NT2/D1 (cell line): Measurements from ENCODE around the gene PIP.
"Not testable (repeated sequence)": the region's sequence is repeated elsewhere in the genome, so short reads cannot be mapped to it uniquely, and the experiment has no call there.

Source experiments
- DNase-seq: peaks from one replicate; pipeline ENCODE4 v3.0.0-alpha.2; 2011; ENCODE audit warnings: low read depth, low spot score
- H3K27me3 ChIP-seq: 2 replicates; pipeline ENCODE4 v1.6.0; 2011; ENCODE audit warnings: mild to moderate bottlenecking; ENCODE audit not compliant: insufficient read length, insufficient read depth
- H3K36me3 ChIP-seq: 2 replicates; pipeline ENCODE4 v1.6.1; 2011; ENCODE audit warnings: mild to moderate bottlenecking, low read length, mixed read lengths; ENCODE audit not compliant: insufficient read depth, insufficient read length
- H3K4me1 ChIP-seq: 2 replicates; pipeline ENCODE4 v1.5.1; 2011; ENCODE audit not compliant: insufficient read depth, insufficient read length
- H3K4me3 ChIP-seq: 2 replicates; pipeline ENCODE4 v1.5.1; 2011; ENCODE audit warnings: low read depth; ENCODE audit not compliant: insufficient read length
- H3K9ac ChIP-seq: 2 replicates; pipeline ENCODE4 v1.6.0; 2011; ENCODE audit warnings: low read depth; ENCODE audit not compliant: insufficient read length
- H3K9me3 ChIP-seq: 2 replicates; pipeline ENCODE4 v1.5.1; 2011; ENCODE audit warnings: mild to moderate bottlenecking, low read length; ENCODE audit not compliant: insufficient read depth
- SUZ12 ChIP-seq: IDR thresholded peaks from 2 replicates; pipeline ENCODE4 v1.6.1; 2011; ENCODE audit not compliant: insufficient read length, insufficient read depth; ENCODE audit errors: extremely low read depth
- YY1 ChIP-seq: IDR thresholded peaks from 2 replicates; pipeline ENCODE4 v1.6.1; 2011; ENCODE audit not compliant: insufficient read length, insufficient read depth
- ZNF274 ChIP-seq: IDR thresholded peaks from 2 replicates; pipeline ENCODE4 v1.6.1; 2011; ENCODE audit warnings: mild to moderate bottlenecking, low read depth, low read length

PIP gene

DNA sequence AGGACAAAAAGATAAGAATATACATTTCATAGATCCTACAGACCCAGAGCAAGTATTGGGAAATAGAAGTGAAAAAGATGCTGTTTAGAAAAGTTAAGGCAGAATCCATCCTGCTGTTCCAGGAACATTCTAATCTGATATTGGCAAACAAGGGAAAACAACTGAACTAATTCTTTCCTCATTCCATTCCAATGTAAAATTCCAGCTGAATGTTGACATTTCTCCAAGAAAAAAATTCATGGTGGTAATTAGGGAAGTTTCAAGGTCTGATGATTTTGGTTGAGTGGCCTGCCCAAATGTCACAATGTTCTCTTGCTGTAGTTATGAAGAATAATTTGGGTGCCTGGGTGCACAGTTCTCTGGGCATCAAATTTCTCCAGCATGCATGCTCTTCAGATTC, 15.2 kb downstream of the PIP start:
- Histone ChIP-seq H3K36me3 (no peaks in the 10 kb centered on the region), H3K4me3 (no peak overlapping the region), H3K9ac (no peak overlapping the region), H3K27me3 (no peaks in the 10 kb centered on the region), H3K9me3 (no peaks in the 10 kb centered on the region), H3K4me1 (no peaks in the 10 kb centered on the region)
- no peak for DNase-seq
- TF ChIP-seq ZNF274 (no peak), YY1 (no peak), SUZ12 (no peak)

DNA sequence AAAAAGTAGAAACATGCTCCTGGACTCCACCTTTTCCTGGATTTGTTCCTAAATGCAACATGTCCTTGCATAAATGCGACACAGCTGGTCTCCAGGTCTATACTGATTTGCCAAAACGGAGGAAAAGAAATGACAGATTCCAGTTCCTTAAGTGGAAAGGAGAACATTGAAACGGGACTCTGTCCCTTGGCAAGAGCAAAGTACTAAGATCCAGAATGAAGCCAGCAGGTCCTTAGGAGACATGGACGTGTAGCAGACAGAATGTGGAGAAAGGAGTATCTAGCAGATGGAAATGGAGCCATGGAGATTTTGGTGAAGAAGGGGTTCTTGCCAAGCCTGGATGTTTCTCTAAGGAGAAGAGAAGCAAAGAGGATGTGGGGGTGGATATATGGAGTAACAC, 16.2 kb downstream of the PIP start:
- Histone ChIP-seq H3K4me3 (no peak overlapping the region), H3K4me1 (no peaks in the 10 kb centered on the region), H3K9ac (no peak overlapping the region), H3K27me3 (no peaks in the 10 kb centered on the region), H3K36me3 (no peaks in the 10 kb centered on the region), H3K9me3 (no peaks in the 10 kb centered on the region)
- TF ChIP-seq SUZ12 (no peak), YY1 (no peak), ZNF274 (no peak)
- no peak for DNase-seq

- no peaks in the 10 kb centered on the region for H3K27me3 ChIP-seq
- no peak for DNase-seq
- H3K9me3 ChIP-seq, result no peaks in the 10 kb centered on the region
- H3K36me3 ChIP-seq, result no peaks in the 10 kb centered on the region
- H3K4me3 ChIP-seq, result no peak overlapping the region
- H3K4me1 ChIP-seq, result no peaks in the 10 kb centered on the region
- TF ChIP-seq YY1 (no peak), SUZ12 (no peak), ZNF274 (no peak)
- no peak overlapping the region for H3K9ac ChIP-seq
These were observed 16.8 kb downstream of the PIP start for GRCh38 chr7:143148651-143149050.

DNA sequence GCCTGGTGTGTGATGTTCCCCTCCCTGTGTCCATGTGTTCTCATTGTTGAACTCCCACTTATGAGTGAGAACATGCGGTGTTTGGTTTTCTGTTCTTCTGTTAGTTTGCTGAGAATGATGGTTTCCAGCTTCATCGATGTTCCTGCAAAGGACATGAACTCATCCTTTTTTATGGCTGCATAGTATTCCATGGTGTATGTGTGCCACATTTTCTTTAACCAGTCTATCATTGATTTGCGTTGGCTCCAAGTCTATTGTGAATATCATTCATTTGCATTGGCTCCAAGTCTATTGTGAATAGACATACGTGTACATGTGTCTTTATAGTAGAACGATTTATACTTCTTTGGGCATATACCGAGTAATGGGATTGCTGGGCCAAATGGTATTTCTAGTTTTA, 18.8 kb downstream of the PIP start:
- H3K4me3 ChIP-seq, H3K27me3 ChIP-seq, DNase-seq: not testable (repeated sequence)

DNA sequence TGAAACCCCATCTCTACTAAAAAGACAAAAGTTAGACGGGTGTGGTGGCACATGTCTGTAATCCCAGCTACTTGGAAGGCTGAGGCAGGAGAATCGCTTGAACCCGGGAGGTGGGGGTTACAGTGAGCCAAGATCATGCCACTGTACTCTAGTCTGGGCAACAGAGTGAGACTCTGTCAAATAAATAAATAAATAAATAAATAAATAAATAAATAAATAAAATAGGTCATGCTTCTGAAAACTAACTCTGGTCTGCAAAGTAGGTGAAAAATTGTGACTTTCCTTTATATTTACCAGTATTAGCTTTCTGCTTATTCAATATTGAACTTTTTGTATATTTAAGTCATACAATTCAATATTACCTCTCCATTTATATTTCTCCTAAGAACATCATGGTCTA, 26.7 kb downstream of the PIP start:
- H3K27me3 ChIP-seq, H3K4me3 ChIP-seq, H3K36me3 ChIP-seq, DNase-seq, H3K9ac ChIP-seq, H3K4me1 ChIP-seq, H3K9me3 ChIP-seq: not testable (repeated sequence)

More for the DNA sequence above, 18.8 kb downstream of the PIP start:
- H3K9ac ChIP-seq, H3K4me1 ChIP-seq, H3K9me3 ChIP-seq, H3K36me3 ChIP-seq: not testable (repeated sequence)

GRCh38 chr7:143171697-143172096, 39.8 kb downstream of the PIP start:
- Histone ChIP-seq H3K36me3 (no peaks in the 10 kb centered on the region), H3K9ac (no peak overlapping the region), H3K9me3 (no peaks in the 10 kb centered on the region), H3K4me3 (no peak overlapping the region), H3K27me3 (no peaks in the 10 kb centered on the region), H3K4me1 (no peaks in the 10 kb centered on the region)
- TF ChIP-seq ZNF274, result no peak
- TF ChIP-seq YY1, result no peak
- TF ChIP-seq SUZ12, result no peak
- DNase-seq, result no peak

GRCh38 chr7:143172354-143172753, 40.5 kb downstream of the PIP start:
- Histone ChIP-seq H3K9me3 (peaks cover 3% of the 10 kb centered on the region; the same call in 1 of the 2 replicates), H3K36me3 (no peaks in the 10 kb centered on the region), H3K4me1 (no peaks in the 10 kb centered on the region), H3K9ac (no peak overlapping the region), H3K4me3 (no peak overlapping the region), H3K27me3 (no peaks in the 10 kb centered on the region)
- TF ChIP-seq SUZ12 (no peak), ZNF274 (no peak), YY1 (no peak)
- DNase-seq, result no peak

- no peak for DNase-seq
- Histone ChIP-seq H3K27me3 (no peaks in the 10 kb centered on the region), H3K4me3 (no peak overlapping the region), H3K9ac (no peak overlapping the region), H3K36me3 (no peaks in the 10 kb centered on the region), H3K4me1 (no peaks in the 10 kb centered on the region), H3K9me3 (peaks cover 13% of the 10 kb centered on the region; the same call in 1 of the 2 replicates)
- TF ChIP-seq SUZ12, result no peak
- TF ChIP-seq YY1, result no peak
- TF ChIP-seq ZNF274, result no peak
These were observed 44.3 kb downstream of the PIP start for GRCh38 chr7:143176128-143176527.
